ENCODE results near the gene GSTA4.

DNA sequence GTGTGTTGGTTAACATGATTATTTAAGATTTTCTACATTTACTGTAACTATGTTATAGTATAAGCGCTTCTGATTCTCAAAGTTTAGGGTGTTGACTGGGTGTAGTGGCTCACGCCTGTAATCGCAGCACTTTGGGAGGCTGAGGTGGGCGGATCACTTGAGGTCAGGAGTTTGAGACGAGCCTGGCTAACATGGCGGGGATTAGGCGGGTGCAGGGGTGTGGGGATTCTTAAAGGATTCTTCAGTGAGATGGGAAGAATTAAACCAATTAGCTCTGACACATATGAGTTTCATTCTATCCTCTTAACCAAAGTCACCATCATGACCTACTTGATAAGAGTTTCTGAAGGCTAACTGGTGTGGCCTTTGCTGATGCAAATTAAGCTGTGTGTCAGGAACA lies 39.2 kb downstream of the GSTA4 start:
- TF ChIP-seq, protein P1, sequence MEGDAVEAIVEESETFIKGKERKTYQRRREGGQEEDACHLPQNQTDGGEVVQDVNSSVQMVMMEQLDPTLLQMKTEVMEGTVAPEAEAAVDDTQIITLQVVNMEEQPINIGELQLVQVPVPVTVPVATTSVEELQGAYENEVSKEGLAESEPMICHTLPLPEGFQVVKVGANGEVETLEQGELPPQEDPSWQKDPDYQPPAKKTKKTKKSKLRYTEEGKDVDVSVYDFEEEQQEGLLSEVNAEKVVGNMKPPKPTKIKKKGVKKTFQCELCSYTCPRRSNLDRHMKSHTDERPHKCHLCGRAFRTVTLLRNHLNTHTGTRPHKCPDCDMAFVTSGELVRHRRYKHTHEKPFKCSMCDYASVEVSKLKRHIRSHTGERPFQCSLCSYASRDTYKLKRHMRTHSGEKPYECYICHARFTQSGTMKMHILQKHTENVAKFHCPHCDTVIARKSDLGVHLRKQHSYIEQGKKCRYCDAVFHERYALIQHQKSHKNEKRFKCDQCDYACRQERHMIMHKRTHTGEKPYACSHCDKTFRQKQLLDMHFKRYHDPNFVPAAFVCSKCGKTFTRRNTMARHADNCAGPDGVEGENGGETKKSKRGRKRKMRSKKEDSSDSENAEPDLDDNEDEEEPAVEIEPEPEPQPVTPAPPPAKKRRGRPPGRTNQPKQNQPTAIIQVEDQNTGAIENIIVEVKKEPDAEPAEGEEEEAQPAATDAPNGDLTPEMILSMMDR (IDR thresholded peaks at IDR 0.05), result no peak
- TF ChIP-seq POLR2A (IDR thresholded peaks at IDR 0.05), result no peak
